ENCODE data around the gene AHCTF1.

AHCTF1 gene

DNA sequence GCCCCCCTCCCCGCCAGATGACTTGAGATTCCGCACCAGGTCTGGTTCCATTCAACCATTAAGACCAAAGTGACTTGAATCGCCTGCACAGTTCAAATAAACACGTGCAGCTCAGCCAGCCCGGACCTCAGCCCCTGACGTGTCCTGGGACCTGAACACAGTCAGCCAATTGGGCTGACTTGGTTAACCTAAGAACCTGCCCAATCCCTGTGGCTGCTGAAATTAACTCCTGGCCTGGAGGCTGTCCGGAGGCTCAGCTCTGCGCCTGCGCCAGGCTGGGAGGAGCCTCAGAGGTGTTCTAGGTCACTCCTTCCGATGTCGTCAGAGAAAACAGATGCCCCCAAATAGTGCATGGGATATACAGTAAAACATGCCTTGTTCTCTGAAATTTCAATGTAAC lies 134.2 kb downstream of the AHCTF1 start:
- DNase-seq = no peak

DNA sequence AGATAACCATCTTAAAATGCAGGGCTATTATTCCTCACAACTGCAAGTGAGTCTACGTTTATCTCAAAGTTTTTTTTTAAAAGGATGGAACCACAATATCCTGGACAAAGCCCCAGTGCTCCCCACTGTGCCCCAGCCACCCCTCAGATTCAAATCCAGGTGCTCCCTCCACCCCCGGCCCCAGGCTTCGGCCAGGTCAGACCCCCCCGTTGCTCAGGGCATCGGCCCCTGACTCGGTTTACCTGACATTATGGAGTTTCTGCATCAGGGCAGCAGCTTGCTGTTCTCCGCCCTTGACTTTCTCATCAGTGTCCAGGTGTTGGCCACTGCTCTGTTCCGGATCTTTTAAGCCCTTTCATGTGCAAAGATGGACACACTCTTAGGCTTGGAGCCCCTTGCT lies 134.6 kb downstream of the AHCTF1 start:
- DNase-seq = no peak

DNA sequence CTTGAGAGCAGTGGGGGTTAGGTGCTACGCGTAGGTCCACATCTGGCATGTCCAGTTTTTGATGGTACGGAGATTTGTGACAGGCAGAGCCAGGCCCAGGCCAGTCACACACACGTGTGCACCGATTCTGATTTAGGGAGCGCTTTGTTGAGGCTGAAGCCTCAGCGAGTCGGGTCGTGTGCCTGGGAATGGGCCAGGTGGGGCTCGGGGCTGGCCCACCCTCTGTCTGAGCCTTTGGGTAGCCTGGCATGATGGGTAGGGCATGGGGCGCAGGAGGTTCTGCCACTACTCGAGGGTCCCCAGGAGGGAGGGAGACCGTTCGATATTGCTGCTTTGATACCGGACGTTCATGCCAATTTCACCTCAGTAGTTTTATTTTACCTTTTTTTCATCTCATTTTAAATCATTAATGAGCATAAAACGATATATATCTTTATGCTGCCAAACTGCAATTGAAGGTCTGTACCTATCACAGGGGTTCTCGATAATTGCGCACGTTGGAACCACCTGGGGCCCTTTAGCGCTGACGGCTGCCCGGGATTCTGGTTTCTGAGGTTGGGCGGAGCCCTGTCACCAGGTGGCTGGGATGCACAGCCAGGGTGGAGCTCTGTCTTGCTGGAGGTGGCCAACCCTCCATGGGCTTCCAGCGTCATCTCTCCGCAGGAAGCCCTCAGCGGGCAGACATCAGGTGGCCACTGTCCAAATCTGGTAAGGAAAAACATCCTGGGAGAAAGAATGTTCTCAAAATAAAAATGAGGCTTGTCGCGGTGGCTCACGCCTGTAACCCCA lies 135.6 kb downstream of the AHCTF1 start:
- DNase-seq = no peak

DNA sequence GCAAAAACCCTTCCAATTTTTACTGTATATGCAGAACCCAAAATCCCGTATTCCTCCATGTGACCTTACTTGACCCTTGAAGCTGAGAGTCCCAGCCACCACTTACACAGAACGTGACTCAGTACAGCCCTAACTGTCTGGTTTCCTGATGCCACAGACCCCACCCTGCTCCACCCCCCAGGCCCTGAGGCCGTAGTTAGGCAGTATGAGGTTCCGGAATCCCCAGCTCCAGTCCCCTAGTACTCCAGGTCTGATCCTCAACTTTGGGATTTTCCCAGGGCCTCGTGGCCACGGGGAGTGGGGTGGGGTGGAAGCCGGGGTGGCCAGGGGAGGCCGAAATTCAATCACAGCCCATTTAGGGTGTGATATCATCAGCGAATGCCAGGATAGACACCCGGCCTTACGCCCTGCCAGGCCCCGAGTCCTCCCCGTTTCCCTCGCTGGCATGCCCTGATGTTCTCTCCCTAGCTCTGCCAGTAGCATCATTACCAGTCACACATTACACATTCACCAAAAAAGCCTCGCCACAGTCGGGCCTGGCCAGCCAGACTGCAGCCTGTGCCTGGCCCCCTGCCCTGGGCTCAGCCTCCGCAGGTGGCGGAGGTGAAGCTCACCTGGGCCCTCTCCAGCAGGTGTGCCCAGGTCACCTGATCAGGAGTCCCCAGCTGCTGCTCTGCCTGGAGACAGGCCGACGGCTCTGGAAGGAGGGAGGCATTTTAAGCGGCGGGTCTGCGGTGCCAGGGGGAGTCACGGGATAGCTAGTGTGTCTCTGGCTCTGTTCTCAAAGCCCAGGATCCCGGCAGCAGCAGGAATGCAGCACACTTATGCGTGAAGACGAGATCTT lies 136.7 kb downstream of the AHCTF1 start:
- DNase-seq = peak; percentile 59 to 75 (median 69)

DNA sequence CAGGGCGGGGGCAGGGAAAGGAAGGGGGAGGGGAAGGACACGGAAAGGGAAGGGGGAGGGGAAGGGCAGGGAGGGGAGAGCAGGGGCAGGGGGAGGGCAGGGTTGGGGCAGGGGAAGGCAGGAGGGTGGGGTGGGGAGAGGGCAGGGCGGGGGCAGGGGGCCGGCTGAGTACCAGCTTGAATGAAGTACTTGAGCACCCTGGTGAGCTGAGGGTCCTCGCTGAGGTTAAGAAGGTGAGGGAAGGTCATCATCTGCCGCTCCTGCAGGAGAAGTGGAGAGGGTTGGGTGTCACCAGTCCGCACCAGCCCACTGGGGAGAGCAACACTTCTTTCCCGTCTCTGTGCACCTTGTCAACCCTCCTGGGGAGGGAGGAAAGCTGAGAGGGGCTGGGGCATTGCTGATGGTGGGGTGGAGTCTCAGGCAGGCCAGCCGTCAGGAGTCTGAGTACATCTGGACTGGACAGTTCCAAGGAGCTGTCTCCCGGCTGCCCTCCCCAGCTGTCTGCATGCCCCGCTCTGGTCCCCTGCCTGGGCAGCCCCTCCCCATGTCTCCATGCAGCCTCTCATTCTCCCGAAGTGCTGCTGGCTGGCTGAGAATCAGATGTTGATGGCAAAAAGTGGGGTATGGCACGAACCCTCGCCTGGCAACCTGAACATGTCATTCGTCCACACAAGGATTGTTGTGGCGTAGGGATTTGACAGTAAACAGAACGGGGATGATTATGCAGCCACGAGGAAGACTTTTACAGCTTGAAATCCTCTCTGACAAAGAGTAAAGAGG lies 137.5 kb downstream of the AHCTF1 start:
- DNase-seq = no peak

DNA sequence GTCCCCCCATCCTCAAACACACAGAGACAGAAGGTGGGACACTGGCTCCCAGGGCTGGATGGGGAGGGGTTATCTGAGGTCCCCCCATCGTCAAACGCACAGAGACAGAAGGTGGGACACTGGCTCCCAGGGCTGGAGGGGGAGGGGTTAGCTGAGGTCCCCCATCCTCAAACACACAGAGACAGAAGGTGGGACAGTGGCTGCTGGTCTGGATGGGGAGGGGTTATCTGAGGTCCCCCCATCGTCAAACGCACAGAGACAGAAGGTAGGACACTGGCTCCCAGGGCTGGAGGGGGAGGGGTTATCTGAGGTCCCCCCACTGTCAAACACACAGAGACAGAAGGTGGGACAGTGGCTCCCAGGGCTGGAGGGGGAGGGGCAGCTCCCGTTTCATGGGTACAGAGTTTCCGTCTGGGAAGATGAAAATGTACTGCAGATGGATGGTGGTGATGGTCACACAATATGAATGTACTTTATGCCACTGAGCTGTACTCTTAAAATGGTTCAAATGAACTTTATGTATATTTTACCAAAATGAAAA lies 138.3 kb downstream of the AHCTF1 start:
- DNase-seq = no peak

DNA sequence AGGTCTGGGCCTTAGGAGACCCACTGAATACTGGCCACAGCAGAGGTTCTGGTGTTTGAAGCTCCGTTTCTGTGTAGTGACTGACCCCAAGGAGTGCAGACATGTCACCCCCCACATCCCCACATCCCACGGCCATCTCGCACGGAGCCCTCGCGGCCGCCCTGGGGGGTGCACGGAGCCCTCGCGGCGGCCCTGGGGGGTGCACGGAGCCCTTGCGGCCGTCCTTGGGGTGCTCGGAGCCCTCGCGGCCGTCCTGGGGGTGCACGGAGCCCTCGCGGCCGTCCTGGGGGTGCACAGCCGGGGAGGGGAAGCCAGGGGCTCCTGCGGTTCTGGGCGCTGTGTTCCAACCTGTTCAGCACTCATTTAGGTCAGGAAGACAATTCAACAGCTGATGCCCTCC lies 139.1 kb downstream of the AHCTF1 start:
- DNase-seq = no peak

DNA sequence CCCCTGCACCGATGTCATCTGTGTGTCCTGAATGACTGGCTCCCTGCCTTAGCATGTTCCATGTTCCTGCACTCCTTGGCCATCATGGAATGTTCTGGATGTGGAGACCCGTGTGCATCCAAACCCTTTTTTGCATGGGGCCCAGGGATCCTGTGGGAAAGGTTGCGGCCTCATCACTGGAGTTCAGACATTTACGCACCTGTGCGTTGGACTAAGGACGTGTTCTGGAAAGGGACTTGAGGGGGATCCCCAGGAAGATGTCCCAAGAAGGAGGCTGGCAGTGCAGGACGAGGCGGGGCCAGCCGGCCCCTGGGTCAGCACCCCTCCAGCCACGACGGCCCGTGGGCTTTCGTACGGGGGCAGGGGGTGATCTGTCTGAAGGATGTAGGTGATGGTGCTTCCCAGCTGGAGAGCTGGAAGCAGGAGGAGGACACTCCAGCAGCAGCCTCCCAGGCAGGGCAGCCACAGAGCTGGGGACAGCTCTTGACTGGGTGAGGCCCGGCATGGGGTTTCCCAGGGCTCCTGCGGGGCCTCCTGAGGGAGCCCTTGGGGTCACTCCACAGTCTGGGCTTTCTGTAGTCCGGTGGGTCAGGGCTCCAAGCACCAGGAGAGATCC lies 140.3 kb downstream of the AHCTF1 start:
- no peak for DNase-seq

DNA sequence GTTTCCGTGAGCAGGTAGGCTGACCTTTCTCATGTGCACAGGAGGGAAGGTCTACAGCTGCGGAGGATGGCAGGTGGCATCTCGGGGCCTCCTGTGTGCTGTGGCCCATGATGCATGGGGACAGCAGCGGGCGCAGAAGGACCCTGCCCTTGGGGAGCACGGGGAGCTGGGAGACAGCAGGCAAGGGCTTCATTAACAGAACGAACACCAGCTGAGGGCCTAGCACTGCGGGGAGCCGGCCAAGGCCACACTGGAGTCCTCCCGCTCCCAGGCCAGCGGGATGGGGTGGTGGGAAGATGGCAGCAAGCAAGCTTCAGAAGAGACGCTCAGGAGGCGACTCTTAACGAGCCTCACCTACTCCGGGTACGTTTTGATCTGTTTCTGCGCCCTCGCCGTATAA lies 140.9 kb downstream of the AHCTF1 start:
- DNase-seq = no peak

DNA sequence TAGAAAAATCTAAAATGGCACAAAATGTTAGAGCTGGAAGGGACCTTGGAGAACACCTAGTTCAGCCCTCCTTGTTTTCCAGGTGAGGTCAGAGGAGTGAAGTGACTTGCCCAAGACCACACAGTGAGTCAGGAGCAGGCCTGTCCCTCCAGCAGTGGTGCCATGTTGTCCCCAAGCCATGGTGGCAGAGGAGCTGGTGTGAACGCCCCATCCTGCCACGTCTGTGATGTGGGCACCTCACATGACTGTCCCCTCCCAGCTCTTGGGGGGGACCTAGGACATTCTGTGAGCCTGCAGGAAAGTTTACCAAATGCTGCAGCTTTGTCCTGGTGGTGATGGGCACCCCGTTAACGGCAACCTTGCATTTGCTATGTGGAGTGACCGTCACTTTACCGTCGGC lies 141.4 kb downstream of the AHCTF1 start:
- no peak for DNase-seq

DNA sequence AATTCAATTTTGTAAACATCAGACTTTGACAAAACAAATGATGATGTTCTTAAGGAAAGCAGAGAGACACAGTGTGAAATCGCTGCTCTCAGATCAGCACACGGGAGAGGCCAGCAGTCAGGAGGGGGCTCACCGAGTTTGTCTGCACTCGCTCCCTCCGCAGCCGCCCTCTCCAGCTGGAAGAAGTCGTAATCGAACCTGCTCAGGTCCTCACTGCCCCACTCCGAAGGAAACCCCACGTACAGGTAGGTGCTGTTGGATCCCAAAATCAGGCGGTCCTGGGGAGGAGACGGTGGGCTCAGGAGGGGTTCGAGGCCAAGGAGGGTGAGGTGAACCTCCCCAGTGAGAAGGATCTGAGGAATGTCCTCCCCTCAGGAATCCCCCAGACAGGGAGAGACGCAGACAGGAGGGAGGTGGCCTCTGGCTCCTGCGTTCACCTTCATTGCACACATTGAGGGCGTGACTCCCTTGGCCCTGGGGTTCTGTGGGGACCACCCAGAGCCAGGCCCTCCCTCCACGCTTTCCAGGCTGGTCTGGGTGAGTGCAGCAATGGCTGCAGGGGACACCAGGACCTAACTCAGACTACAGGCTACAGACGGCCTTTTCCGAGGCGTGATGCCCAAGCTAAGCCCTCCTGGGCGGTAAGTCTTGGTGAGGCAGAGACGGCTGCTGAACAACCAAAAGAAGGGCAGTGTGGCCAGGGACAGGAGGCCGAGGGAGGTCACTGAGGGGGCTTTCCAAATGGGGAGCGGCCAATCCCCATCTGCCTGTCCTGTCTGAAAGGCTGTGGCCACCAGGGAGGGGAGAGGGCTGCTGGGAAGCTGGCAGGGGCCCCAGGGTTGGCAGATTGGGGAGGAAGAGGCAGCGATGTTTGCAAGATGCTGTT lies 142.1 kb downstream of the AHCTF1 start:
- no peak for DNase-seq

Data from suppressor macrophage treated with lipopolysaccharide for 1 hour (primary cell).